ENCODE results near the gene AMPD2.

AMPD2 gene

GRCh38 chr1:109627692-109628399 is 8.2 kb downstream of the AMPD2 start:
- Histone ChIP-seq H3K79me2 (ENCODE audit: insufficient read depth, low read length) (peaks cover 11% of the 10 kb centered on the region; the same call in 1 of the 2 replicates), H3K4me2 (ENCODE audit: low read depth, low read length, poor library complexity, severe bottlenecking) (no peak overlapping the region), H3F3A (ENCODE audit: insufficient read depth) (no peaks in the 10 kb centered on the region), H2AFZ (ENCODE audit: low read depth, low read length, severe bottlenecking) (no peak overlapping the region), H3K9me3 (ENCODE audit: insufficient read depth, low read length) (no peaks in the 10 kb centered on the region), H3K4me3 (ENCODE audit: insufficient read depth, low read length, poor library complexity, severe bottlenecking) (no peak overlapping the region), H3K27me3 (ENCODE audit: low read length) (no peaks in the 10 kb centered on the region), H3K9ac (ENCODE audit: low read length) (no peak overlapping the region), H3K27ac (ENCODE audit: low read depth, low read length) (no peak overlapping the region), H3K36me3 (ENCODE audit: low read length) (no peaks in the 10 kb centered on the region), H3K9me2 (replicated peaks; ENCODE audit: insufficient read depth, low read length) (no peaks in the 10 kb centered on the region), H4K20me1 (ENCODE audit: low read depth, low read length) (no peaks in the 10 kb centered on the region)
- TF ChIP-seq EZH2phosphoT487 (conservative IDR thresholded peaks at IDR 0.05; ENCODE audit: low read length), result no peak
- TF ChIP-seq, protein P1, sequence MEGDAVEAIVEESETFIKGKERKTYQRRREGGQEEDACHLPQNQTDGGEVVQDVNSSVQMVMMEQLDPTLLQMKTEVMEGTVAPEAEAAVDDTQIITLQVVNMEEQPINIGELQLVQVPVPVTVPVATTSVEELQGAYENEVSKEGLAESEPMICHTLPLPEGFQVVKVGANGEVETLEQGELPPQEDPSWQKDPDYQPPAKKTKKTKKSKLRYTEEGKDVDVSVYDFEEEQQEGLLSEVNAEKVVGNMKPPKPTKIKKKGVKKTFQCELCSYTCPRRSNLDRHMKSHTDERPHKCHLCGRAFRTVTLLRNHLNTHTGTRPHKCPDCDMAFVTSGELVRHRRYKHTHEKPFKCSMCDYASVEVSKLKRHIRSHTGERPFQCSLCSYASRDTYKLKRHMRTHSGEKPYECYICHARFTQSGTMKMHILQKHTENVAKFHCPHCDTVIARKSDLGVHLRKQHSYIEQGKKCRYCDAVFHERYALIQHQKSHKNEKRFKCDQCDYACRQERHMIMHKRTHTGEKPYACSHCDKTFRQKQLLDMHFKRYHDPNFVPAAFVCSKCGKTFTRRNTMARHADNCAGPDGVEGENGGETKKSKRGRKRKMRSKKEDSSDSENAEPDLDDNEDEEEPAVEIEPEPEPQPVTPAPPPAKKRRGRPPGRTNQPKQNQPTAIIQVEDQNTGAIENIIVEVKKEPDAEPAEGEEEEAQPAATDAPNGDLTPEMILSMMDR (IDR thresholded peaks at IDR 0.05; ENCODE audit: insufficient read depth, low read length, poor library complexity, severe bottlenecking), result no peak

DNA sequence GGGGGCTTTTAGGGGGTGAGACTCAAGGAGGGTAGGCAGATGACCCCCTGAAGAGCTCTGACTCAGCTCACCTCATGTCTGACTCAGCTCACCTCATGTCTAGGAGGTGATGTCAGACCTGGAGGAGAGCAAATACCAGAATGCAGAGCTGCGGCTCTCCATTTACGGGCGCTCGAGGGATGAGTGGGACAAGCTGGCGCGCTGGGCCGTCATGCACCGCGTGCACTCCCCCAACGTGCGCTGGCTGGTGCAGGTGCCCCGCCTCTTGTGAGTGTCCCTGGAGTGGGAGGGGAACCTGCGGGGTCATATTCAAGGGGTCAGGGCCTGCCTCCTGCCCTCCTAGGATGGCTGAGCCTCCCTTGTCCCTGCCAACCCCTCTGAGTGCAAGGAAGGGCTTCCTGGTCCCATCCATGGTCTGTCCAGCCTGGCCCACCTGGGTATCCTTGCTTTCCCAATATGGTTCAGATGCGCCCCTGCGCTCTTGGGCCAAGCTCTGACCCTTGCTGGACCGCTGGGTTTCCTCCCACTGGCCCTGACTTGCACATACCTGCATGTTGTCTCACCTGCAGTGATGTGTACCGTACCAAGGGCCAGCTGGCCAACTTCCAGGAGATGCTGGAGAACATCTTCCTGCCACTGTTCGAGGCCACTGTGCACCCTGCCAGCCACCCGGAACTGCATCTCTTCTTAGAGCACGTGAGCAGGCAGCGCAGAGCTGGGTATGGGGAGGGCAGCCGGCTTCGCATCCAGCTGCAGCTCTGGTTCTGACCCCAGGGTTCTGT is 9.1 kb downstream of the AMPD2 start:
- H3K9ac ChIP-seq (ENCODE audit: low read length), result no peak overlapping the region
- 0 out of 2 replicates have a peak, but pooled peaks cover 2% of the 10 kb centered on the region for H3K79me2 ChIP-seq (ENCODE audit: insufficient read depth, low read length)
- H3K9me3 ChIP-seq (ENCODE audit: insufficient read depth, low read length), result no peaks in the 10 kb centered on the region
- no peaks in the 10 kb centered on the region for H3K27me3 ChIP-seq (ENCODE audit: low read length)
- no peak overlapping the region for H3K27ac ChIP-seq (ENCODE audit: low read depth, low read length)
- H3K36me3 ChIP-seq (ENCODE audit: low read length), result no peaks in the 10 kb centered on the region
- no peaks in the 10 kb centered on the region for H3F3A ChIP-seq (ENCODE audit: insufficient read depth)
- no peaks in the 10 kb centered on the region for H3K9me2 ChIP-seq (replicated peaks; ENCODE audit: insufficient read depth, low read length)
- H2AFZ ChIP-seq (ENCODE audit: low read depth, low read length, severe bottlenecking), result no peak overlapping the region
- no peak overlapping the region for H3K4me3 ChIP-seq (ENCODE audit: insufficient read depth, low read length, poor library complexity, severe bottlenecking)
- TF ChIP-seq, protein P1 (IDR thresholded peaks at IDR 0.05; ENCODE audit: insufficient read depth, low read length, poor library complexity, severe bottlenecking), result no peak
- no peak for TF ChIP-seq EZH2phosphoT487 (conservative IDR thresholded peaks at IDR 0.05; ENCODE audit: low read length)
- no peak overlapping the region for H3K4me2 ChIP-seq (ENCODE audit: low read depth, low read length, poor library complexity, severe bottlenecking)
- H4K20me1 ChIP-seq (ENCODE audit: low read depth, low read length), result no peaks in the 10 kb centered on the region

- Histone ChIP-seq H3K9me2 (replicated peaks; ENCODE audit: insufficient read depth, low read length) (no peaks in the 10 kb centered on the region), H3K4me2 (ENCODE audit: low read depth, low read length, poor library complexity, severe bottlenecking) (no peak overlapping the region), H2AFZ (ENCODE audit: low read depth, low read length, severe bottlenecking) (no peak overlapping the region), H3K9me3 (ENCODE audit: insufficient read depth, low read length) (no peaks in the 10 kb centered on the region), H3K36me3 (ENCODE audit: low read length) (no peaks in the 10 kb centered on the region), H3K79me2 (ENCODE audit: insufficient read depth, low read length) (no peaks in the 10 kb centered on the region), H3F3A (ENCODE audit: insufficient read depth) (no peaks in the 10 kb centered on the region), H4K20me1 (ENCODE audit: low read depth, low read length) (no peaks in the 10 kb centered on the region), H3K9ac (ENCODE audit: low read length) (no peak overlapping the region), H3K27me3 (ENCODE audit: low read length) (no peaks in the 10 kb centered on the region), H3K27ac (ENCODE audit: low read depth, low read length) (no peak overlapping the region), H3K4me3 (ENCODE audit: insufficient read depth, low read length, poor library complexity, severe bottlenecking) (no peak overlapping the region)
- TF ChIP-seq EZH2phosphoT487 (conservative IDR thresholded peaks at IDR 0.05; ENCODE audit: low read length), result no peak
- TF ChIP-seq, protein P1 (IDR thresholded peaks at IDR 0.05; ENCODE audit: insufficient read depth, low read length, poor library complexity, severe bottlenecking), result no peak
Observed at GRCh38 chr1:109629372-109630030, 9.9 kb downstream of the AMPD2 start.

Data from SU-DHL-6 (cell line).